ENCODE data around the gene IQGAP2.

Gene IQGAP2

GRCh38 chr5:76443066-76443800 is 40.1 kb downstream of the IQGAP2 start:
- Histone ChIP-seq H3K4me3 (ENCODE audit: low read depth, low read length) (no peak overlapping the region), H2BK12ac (ENCODE audit: low read length) (no peak overlapping the region), H2BK120ac (ENCODE audit: insufficient read depth, low read length, poor library complexity) (no peak overlapping the region), H3K79me1 (ENCODE audit: low read length) (no peaks in the 10 kb centered on the region), H2AK5ac (ENCODE audit: low read length) (no peak overlapping the region), H2AFZ (ENCODE audit: insufficient read depth, low read length, poor library complexity) (no peak overlapping the region), H3K27ac (ENCODE audit: low read depth, low read length) (no peak overlapping the region), H3K4ac (ENCODE audit: low read depth, low read length) (no peak overlapping the region), H3K18ac (ENCODE audit: low read length) (no peak overlapping the region), H3K23ac (ENCODE audit: low read length) (no peak overlapping the region), H3K9ac (ENCODE audit: low read length) (no peak overlapping the region), H3K79me2 (ENCODE audit: control insufficient read depth, insufficient read depth, low read length, poor library complexity) (no peaks in the 10 kb centered on the region), H4K8ac (ENCODE audit: low read depth, low read length) (no peak overlapping the region), H3K4me2 (ENCODE audit: low read length) (no peak overlapping the region), H3K14ac (ENCODE audit: low read length) (no peak overlapping the region), H4K91ac (ENCODE audit: low read depth, low read length) (no peak overlapping the region), H3K4me1 (ENCODE audit: control insufficient read depth in 1 of 2, insufficient read depth in 2 of 2, low read length in 2 of 2) (no peaks in the 10 kb centered on the region), H2BK5ac (ENCODE audit: low read depth, low read length, poor library complexity) (no peak overlapping the region), H3K9me3 (ENCODE audit: insufficient read depth, low read depth, low read length) (no peaks in the 10 kb centered on the region), H3K27me3 (ENCODE audit: insufficient read depth, low read length) (no peaks in the 10 kb centered on the region), H3K36me3 (ENCODE audit: control insufficient read depth in 1 of 2, insufficient read depth in 2 of 2, low read length in 2 of 2) (peaks cover 0 to 1% of the 10 kb centered on the region in 2 experiments), H4K12ac (ENCODE audit: low read depth, low read length) (no peak overlapping the region)
- WGBS (ENCODE audit: extremely low coverage, insufficient coverage, insufficient read length): no CpG with 5 or more reads among the region's 4 CpGs
- no peak for DNase-seq

GRCh38 chr5:76445063-76445462 is 42.0 kb downstream of the IQGAP2 start:
- H3K23ac ChIP-seq (ENCODE audit: low read length): no peak overlapping the region
- peaks cover 0 to 1% of the 10 kb centered on the region in 2 experiments for H3K36me3 ChIP-seq (ENCODE audit: control insufficient read depth in 1 of 2, insufficient read depth in 2 of 2, low read length in 2 of 2)
- H2AFZ ChIP-seq (ENCODE audit: insufficient read depth, low read length, poor library complexity): no peak overlapping the region
- no peak overlapping the region for H4K8ac ChIP-seq (ENCODE audit: low read depth, low read length)
- H3K79me2 ChIP-seq (ENCODE audit: control insufficient read depth, insufficient read depth, low read length, poor library complexity): no peaks in the 10 kb centered on the region
- H4K91ac ChIP-seq (ENCODE audit: low read depth, low read length): no peak overlapping the region
- no peaks in the 10 kb centered on the region for H3K27me3 ChIP-seq (ENCODE audit: insufficient read depth, low read length)
- H3K4me1 ChIP-seq (ENCODE audit: control insufficient read depth in 1 of 2, insufficient read depth in 2 of 2, low read length in 2 of 2): no peaks in the 10 kb centered on the region
- H3K14ac ChIP-seq (ENCODE audit: low read length): no peak overlapping the region
- no peak overlapping the region for H3K9ac ChIP-seq (ENCODE audit: low read length)
- H2BK120ac ChIP-seq (ENCODE audit: insufficient read depth, low read length, poor library complexity): no peak overlapping the region
- no peaks in the 10 kb centered on the region for H3K79me1 ChIP-seq (ENCODE audit: low read length)
- no peak for DNase-seq
- WGBS (ENCODE audit: extremely low coverage, insufficient coverage, insufficient read length): no CpG with 5 or more reads among the region's 4 CpGs
- no peaks in the 10 kb centered on the region for H3K9me3 ChIP-seq (ENCODE audit: insufficient read depth, low read depth, low read length)
- H3K27ac ChIP-seq (ENCODE audit: low read depth, low read length): no peak overlapping the region
- H3K4me2 ChIP-seq (ENCODE audit: low read length): no peak overlapping the region
- H2BK5ac ChIP-seq (ENCODE audit: low read depth, low read length, poor library complexity): no peak overlapping the region
- H3K18ac ChIP-seq (ENCODE audit: low read length): no peak overlapping the region
- no peak overlapping the region for H3K4me3 ChIP-seq (ENCODE audit: low read depth, low read length)
- no peak overlapping the region for H2BK12ac ChIP-seq (ENCODE audit: low read length)
- no peak overlapping the region for H3K4ac ChIP-seq (ENCODE audit: low read depth, low read length)
- no peak overlapping the region for H4K12ac ChIP-seq (ENCODE audit: low read depth, low read length)
- H2AK5ac ChIP-seq (ENCODE audit: low read length): no peak overlapping the region

GRCh38 chr5:76445830-76446229 is 42.7 kb downstream of the IQGAP2 start:
- H3K23ac ChIP-seq (ENCODE audit: low read length): no peak overlapping the region
- H4K12ac ChIP-seq (ENCODE audit: low read depth, low read length): no peak overlapping the region
- H3K4me3 ChIP-seq (ENCODE audit: low read depth, low read length): no peak overlapping the region
- H3K27ac ChIP-seq (ENCODE audit: low read depth, low read length): no peak overlapping the region
- H3K4me1 ChIP-seq (ENCODE audit: control insufficient read depth in 1 of 2, insufficient read depth in 2 of 2, low read length in 2 of 2): no peaks in the 10 kb centered on the region
- no peak overlapping the region for H2AFZ ChIP-seq (ENCODE audit: insufficient read depth, low read length, poor library complexity)
- H3K9me3 ChIP-seq (ENCODE audit: insufficient read depth, low read depth, low read length): no peaks in the 10 kb centered on the region
- H2AK5ac ChIP-seq (ENCODE audit: low read length): no peak overlapping the region
- H4K91ac ChIP-seq (ENCODE audit: low read depth, low read length): no peak overlapping the region
- no peak overlapping the region for H2BK120ac ChIP-seq (ENCODE audit: insufficient read depth, low read length, poor library complexity)
- peaks cover 0 to 1% of the 10 kb centered on the region in 2 experiments for H3K36me3 ChIP-seq (ENCODE audit: control insufficient read depth in 1 of 2, insufficient read depth in 2 of 2, low read length in 2 of 2)
- no peak overlapping the region for H3K9ac ChIP-seq (ENCODE audit: low read length)
- no peak overlapping the region for H3K4me2 ChIP-seq (ENCODE audit: low read length)
- no peak overlapping the region for H2BK12ac ChIP-seq (ENCODE audit: low read length)
- WGBS (ENCODE audit: extremely low coverage, insufficient coverage, insufficient read length): no CpG with 5 or more reads among the region's 5 CpGs
- H3K79me1 ChIP-seq (ENCODE audit: low read length): no peaks in the 10 kb centered on the region
- H3K27me3 ChIP-seq (ENCODE audit: insufficient read depth, low read length): no peaks in the 10 kb centered on the region
- no peak overlapping the region for H3K18ac ChIP-seq (ENCODE audit: low read length)
- no peak overlapping the region for H3K4ac ChIP-seq (ENCODE audit: low read depth, low read length)
- no peak overlapping the region for H2BK5ac ChIP-seq (ENCODE audit: low read depth, low read length, poor library complexity)
- no peak for DNase-seq
- H3K79me2 ChIP-seq (ENCODE audit: control insufficient read depth, insufficient read depth, low read length, poor library complexity): no peaks in the 10 kb centered on the region
- no peak overlapping the region for H3K14ac ChIP-seq (ENCODE audit: low read length)
- no peak overlapping the region for H4K8ac ChIP-seq (ENCODE audit: low read depth, low read length)

GRCh38 chr5:76446776-76447175 is 43.7 kb downstream of the IQGAP2 start:
- Histone ChIP-seq H3K27ac (ENCODE audit: low read depth, low read length) (no peak overlapping the region), H2BK5ac (ENCODE audit: low read depth, low read length, poor library complexity) (no peak overlapping the region), H3K9ac (ENCODE audit: low read length) (no peak overlapping the region), H3K27me3 (ENCODE audit: insufficient read depth, low read length) (no peaks in the 10 kb centered on the region), H3K79me1 (ENCODE audit: low read length) (no peaks in the 10 kb centered on the region), H3K4me3 (ENCODE audit: low read depth, low read length) (no peak overlapping the region), H3K14ac (ENCODE audit: low read length) (no peak overlapping the region), H3K79me2 (ENCODE audit: control insufficient read depth, insufficient read depth, low read length, poor library complexity) (no peaks in the 10 kb centered on the region), H2BK12ac (ENCODE audit: low read length) (no peak overlapping the region), H3K18ac (ENCODE audit: low read length) (no peak overlapping the region), H2BK120ac (ENCODE audit: insufficient read depth, low read length, poor library complexity) (no peak overlapping the region), H4K8ac (ENCODE audit: low read depth, low read length) (no peak overlapping the region), H2AFZ (ENCODE audit: insufficient read depth, low read length, poor library complexity) (no peak overlapping the region), H3K4me2 (ENCODE audit: low read length) (no peak overlapping the region), H3K23ac (ENCODE audit: low read length) (no peak overlapping the region), H4K12ac (ENCODE audit: low read depth, low read length) (no peak overlapping the region), H2AK5ac (ENCODE audit: low read length) (no peak overlapping the region), H3K4me1 (ENCODE audit: control insufficient read depth in 1 of 2, insufficient read depth in 2 of 2, low read length in 2 of 2) (no peaks in the 10 kb centered on the region), H3K9me3 (ENCODE audit: insufficient read depth, low read depth, low read length) (no peaks in the 10 kb centered on the region), H4K91ac (ENCODE audit: low read depth, low read length) (no peak overlapping the region), H3K36me3 (ENCODE audit: control insufficient read depth in 1 of 2, insufficient read depth in 2 of 2, low read length in 2 of 2) (peaks cover 0 to 1% of the 10 kb centered on the region in 2 experiments), H3K4ac (ENCODE audit: low read depth, low read length) (no peak overlapping the region)
- no CpG with 5 or more reads among the region's 6 CpGs for WGBS (ENCODE audit: extremely low coverage, insufficient coverage, insufficient read length)
- DNase-seq: no peak

All from trophoblast cell (in vitro differentiated cells and primary cell).